Left cardiac atrium (tissue), 4 donors: ENCODE data around the gene ATG2B. TPM values are rescaled to one million over a fixed set of nuclear protein-coding genes. Genes with fewer than 3 reads are reported as not detected.
A peak's percentile ranks its signal among the peaks of the same experiment; 100 is the strongest.

Experiments
- ATAC-seq, 2 donors: fragments of 200-7000 bp; cut with Tn5 transposase; one replicate each; pipeline ENCODE4 v1.9.1; 2020; ENCODE audit warnings: mild to moderate bottlenecking in 2 of 2, moderate library complexity in 2 of 2
- DNase-seq: peaks from one replicate; pipeline ENCODE4 v3.0.0-alpha.2; 2020
- intact Hi-C, 2 donors: fragments of 100-400 bp; cut with DNase I; formaldehyde crosslinking; loops; one replicate each; pipeline versions ENCODE4 v1.14.1 to v1.15.1; 2022 to 2023
- total RNA-seq, 2 donors: library from RNA; stranded (reverse); fragmentation: NEBNext Ultra II Directional; extraction: Animal tissue kit (Norgen Biotek cat#: 25700); gene quantifications; one replicate each; pipeline ENCODE4 v1.2.1, GENCODE V29; 2021
- donor health status: DM: no; HTN: yes; CAD: no.
- donor health status: DM: no; HTN: yes; CAD: no; lungs with severe emphysema.
- donor health status: DM: yes; HTN: yes; CAD: no.
- donor health status: Dilated cardiomyopathy.

Gene ATG2B
- total RNA-seq, 2 donors from 2014 or later, result 12.4 to 13.3 TPM

DNA sequence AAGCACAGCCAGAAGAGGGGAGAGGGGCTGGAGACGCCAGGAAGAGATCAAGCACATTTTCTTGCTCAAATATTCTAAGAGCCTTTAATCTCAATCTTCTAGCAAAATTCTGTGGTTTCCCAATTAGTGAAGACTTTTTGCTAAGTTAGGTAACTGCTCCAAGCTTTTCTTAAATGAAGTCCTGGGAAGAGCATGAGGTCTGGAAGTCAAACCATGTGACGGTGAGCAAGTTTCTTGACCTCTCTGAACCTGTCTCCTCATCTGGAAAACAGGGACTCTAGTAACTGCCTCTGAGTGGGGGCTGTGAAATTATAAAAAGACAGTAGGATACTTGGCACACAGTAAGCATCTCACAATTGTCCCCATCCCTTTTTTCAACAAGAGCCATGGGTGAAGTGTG lies 83.0 kb downstream of the ATG2B start:
- no peak for ATAC-seq
- no peak for DNase-seq
- intact Hi-C loops, result loop anchor here (5.0 to 10.0 kb wide), 2 partner anchors 142 to 145 kb away; no protein-coding TSS in a partner anchor

DNA sequence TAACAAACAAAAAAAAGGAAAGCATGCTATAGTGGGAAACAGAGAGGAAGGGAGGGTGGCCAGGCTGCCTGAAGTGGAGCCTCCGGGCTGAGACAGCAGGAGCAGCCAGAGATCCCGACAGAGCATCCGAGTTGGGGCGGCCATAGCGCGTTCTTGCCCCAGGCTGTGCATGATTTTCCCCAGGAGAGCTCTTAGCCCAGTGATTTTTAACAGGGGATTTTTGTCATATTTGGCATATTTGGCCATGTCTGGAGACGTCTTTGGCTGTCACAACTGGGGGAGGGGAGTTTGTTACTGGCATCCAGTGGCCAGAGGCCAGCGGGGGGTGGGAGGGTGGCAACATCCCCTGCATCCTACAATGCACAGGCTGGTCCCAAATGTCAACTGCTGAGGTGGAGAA lies 83.6 kb downstream of the ATG2B start:
- no peak for ATAC-seq
- no peak for DNase-seq
- intact Hi-C loops, result loop anchor here in 1 of 2 donors (10.0 kb wide), 2 partner anchors 285 to 715 kb away; no protein-coding TSS in a partner anchor

DNA sequence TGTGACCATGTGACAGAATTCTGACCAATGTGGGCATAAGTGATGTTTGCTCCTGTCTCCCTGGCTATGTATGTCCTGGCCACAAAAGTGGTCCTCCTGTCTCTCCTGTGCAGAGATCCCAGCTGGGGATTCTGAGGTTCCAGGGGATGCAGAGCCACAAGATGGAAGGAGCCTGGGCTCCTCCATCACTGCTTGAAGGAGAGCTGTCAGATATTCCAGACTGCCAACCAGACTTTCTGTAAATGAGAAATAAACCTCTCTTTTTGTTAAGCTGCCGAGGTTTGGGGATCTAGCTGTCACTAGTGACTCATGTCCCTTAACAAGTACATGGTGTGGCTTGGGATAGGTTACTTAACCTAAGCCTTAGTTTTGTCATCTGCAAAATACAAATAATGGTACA lies 85.3 kb downstream of the ATG2B start:
- intact Hi-C loops, result loop anchor here in 1 of 2 donors (10.0 kb wide), 2 partner anchors 283 to 713 kb away; no protein-coding TSS in a partner anchor
- ATAC-seq (no peak), DNase-seq (no peak)

DNA sequence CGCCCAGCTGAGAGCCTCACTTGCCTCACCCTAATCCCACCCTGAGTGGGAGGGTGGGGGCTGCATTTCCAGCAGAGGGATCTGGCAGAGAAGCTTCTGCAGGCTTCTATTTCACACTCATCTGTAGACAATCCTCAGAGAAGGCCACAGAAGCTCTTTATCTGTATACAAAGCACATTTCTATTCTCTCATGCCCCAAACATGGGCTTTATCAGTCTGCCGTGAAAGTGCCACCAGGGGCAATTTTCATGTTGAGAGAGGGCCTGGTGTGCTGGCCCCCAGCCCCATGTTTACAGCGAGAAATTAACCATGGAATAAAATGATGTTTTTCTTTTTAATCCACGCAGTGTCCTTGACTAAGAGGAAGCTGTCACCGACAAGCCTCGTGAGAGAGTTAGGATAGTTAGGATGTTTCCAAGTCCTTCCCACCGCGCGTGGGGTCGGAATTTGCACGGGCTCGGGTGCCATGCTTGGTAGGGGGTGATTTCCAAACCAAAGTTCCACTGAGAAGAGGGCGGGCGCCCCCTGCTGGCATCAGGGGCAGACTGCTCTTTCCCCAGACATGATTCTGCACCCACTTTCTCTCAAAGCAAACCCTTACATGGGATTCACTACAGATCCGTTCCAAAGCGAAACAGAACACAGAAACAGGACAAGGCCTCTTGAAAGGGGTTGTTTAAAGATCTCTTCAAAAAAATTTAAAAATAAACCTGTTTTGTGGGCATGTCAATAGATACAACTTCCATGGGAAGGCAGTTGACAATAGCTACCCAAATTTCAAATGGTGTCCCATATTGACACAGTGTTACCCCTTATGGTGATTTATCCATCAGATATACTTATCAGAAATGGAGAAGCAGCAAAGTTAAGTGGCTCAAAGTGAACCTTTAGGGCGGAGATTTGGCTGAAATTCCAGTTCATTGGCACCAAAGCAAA lies 87.7 kb downstream of the ATG2B start:
- ATAC-seq (peak; percentile 43 to 64), DNase-seq (peak; percentile 74)
- intact Hi-C loops, result loop anchor here (1.0 to 10.0 kb wide), 4 partner anchors 175 to 711 kb away; no protein-coding TSS in a partner anchor

DNA sequence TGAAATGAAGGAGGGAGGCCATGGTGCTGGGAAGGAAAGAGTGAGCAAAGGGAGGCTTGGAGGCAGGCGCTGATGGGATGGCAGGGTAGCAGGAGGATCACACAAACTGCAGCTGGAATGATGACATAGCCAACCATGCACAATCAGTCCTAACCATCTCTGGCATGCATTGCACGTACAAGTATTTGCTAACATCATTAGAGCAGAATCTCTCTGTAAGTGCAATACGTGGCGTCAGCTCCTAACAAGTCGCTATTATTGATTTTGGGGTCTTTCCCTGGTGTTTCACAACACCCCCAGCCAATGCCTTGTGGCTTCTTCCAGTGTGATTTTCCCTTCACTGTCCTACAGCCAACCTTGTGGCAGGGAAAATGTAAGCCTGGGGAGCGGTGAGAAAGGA lies 88.6 kb downstream of the ATG2B start:
- no peak for ATAC-seq
- no peak for DNase-seq
- intact Hi-C loops, result loop anchor here (2.0 to 10.0 kb wide), 4 partner anchors 174 to 710 kb away; no protein-coding TSS in a partner anchor

DNA sequence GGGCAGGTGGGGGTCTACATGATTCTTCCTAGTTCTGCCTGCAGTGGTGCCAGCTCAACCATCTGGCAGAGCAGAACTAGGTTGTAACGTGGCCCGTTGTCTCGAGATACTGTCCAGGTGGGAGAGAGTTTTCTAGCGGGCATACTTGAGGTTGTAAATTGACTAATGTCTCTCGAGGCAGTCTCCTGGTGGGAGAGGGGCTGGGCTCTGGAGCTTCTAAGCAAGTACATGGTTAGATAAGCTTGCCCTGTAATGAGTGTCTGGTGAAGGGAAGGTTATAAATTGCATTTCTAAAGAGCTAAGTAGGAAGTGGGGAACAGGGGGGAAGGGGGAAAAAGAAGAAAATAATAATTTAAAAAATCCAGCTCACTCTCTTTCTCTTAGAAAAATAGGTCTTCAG lies 89.0 kb downstream of the ATG2B start:
- intact Hi-C loops, result loop anchor here (2.0 to 10.0 kb wide), 4 partner anchors 173 to 709 kb away; no protein-coding TSS in a partner anchor
- ATAC-seq (no peak), DNase-seq (no peak)

DNA sequence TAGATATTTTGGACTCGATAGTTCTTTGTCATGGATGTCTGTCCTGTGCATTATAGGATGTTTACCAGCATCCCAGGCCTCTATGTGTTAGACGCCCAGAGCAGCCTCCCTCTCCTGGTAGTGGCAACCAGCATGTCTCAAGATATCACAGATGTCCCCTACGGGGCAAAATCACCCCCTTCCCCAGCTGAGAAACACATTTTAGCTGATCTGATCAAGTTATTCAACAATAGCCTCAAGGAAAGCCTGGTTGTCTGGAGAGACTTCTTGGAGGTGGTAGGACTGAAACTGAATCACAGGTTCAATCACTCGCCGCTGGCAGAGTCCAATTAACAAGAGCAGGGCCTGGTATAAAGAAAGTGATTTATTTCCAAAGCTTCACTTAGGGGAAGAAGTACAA lies 89.5 kb downstream of the ATG2B start:
- DNase-seq, result no peak
- ATAC-seq, result no peak
- intact Hi-C loops, result loop anchor here (2.0 to 10.0 kb wide), 4 partner anchors 173 to 709 kb away; no protein-coding TSS in a partner anchor

DNA sequence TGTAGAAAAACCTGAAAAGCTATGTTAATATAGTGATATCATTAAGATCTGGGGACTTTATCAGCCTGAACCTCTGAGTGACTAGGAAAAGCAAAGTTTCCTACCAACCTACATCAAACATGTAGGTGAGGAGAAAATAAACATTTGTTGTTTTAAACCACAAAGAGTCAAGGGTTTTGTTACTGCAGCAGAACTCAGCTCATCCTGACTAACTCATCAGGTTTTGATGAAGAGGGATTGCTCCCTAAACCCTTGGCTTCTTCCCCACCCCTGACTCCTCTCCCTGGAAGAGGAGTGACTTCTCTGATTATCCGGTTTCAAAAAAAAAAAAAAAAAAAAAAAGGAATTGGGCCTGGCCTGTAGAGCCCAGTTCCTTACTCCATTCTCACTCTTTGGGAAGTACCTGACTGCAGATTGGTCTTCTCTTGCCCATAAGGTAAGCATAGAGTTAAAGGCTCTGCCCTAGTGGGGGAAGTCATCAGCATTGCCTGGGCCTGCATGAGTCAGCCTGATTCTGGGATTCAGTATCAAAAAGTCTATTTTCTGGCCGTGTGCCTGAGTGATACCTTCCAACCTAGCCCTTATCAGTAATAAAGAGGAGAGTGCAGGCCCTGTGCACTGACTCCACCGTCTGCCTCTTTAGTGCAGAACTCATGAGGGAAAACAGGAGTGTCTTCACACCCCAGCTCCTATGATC lies 90.2 kb downstream of the ATG2B start:
- ATAC-seq (peak; percentile 29 to 77), DNase-seq (no peak)
- intact Hi-C loops, result loop anchor here (5.0 to 10.0 kb wide), 3 partner anchors 276 to 708 kb away; no protein-coding TSS in a partner anchor

DNA sequence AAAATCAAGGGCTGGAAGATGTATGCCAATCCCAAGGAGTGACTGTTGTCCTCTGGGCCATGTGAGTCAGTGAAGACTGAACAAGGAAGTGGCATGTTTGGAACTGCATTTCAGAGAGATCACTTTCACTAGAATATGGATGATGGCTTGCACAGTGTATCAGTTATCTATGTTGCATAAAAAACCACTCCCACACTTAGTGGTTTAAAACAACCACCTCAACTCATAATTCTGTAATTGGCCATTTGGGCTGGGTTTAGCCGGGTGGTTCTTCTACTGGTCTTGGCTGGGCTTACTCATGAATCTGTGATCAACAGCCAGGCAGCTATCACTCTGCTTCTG lies 91.7 kb downstream of the ATG2B start:
- intact Hi-C loops, result loop anchor here (5.0 to 10.0 kb wide), 3 partner anchors 274 to 707 kb away; no protein-coding TSS in a partner anchor
- ATAC-seq (no peak), DNase-seq (no peak)

DNA sequence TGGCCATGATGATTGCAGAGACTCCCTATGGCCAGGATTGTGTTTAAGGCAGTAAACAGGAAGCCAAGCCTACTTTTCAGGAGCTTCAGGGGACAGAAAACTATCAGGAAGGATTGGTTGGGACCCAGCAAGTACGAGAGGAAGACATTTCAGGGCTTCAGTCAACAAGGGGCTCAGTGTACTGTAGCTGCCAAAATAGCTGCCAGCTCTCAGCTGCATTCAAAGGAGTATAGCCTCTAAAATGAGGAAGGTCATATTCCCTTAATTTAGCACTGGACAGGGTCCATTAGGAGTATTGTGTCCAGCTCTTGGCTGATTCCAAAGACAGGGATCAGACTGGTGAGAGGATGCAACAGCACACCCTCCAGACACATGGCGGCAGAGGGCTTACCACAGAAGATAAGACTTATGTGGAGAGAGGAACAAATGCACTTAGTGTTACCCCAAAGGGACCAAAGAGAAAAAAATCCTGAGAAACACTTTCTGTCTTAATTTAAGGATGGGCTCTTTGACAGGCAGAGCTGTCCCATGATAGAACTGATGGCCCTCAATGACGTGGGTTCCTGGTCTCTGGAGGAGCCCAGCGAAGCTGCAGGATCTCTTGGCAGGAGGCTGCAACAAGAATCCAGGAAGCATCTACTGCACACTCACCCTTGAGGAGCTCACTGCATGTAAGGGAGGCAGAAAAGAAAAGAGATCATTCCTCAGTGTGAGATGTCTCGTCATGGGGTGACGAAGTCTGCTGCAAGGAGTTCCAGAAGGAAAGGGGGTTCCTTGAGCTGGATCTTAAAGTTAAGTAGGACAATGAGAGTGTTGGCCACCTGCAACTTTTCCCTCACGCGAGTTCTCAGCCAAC lies 92.3 kb downstream of the ATG2B start:
- no peak for ATAC-seq
- intact Hi-C loops, result loop anchor here (5.0 to 10.0 kb wide), 3 partner anchors 273 to 706 kb away; no protein-coding TSS in a partner anchor
- DNase-seq, result no peak

DNA sequence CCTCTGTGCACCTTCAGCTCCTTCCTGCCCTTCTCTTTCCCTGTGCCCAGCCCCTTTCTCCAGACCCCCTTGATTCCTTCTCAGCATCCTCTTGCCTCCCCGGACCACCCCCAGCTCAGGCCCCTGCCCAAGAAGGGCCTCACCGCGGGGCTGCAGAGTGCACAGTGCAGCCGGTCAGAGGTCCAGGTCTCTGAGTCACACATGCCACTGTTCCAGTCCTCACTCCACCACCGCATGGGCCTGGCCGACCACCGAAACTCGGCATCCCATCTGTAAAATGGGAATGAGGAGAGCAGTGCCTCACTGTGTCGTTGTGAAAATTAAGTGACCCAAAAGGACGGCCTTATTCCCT lies 93.8 kb downstream of the ATG2B start:
- DNase-seq, result no peak
- peak; percentile 21 to 36 for ATAC-seq
- intact Hi-C loops, result no loop called here

DNA sequence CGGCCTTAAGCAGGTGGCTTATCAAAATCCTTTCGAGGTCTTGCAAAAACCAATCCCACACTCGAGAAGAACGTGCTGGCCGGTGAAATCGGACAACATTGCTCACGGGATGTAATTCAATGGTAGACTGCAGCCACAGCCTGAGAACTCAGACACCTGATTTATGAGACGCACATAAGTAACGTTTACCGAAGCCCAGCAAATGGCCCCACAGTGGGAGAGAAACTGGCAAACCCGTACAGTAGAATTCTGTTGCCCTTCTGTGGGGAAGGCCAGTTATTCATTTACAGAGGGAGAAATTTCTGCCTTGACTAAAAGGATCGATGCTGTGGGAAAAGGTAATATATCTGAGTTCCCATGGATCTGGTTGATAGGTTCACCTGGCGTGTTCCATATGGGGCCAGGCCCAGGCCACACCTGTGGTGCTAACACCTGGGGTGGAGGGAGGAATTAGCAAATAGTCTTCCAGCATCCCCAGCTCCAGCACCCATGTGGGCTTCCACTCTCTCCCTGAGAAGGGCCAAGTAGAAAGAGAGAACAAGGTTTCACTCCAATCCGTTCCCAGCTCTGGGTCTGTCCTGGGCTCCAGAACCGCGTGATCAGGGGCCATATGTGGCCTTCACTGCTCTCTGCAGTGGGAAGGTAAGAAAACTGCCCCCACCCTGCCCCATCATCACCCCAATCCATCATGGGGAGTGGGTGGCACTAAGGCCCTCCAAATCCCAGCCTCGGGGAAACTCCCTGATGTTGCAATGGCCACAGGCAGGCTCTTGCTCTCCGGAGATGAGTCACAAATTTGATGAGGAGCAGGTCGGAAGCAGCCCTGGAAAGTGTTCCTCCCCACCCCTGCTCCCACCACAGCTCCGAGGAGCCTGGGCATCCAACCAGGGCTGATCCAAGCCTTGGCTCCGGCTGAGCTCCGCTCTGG lies 94.4 kb downstream of the ATG2B start:
- intact Hi-C loops, result no loop called here
- peak; percentile 52 to 85 for ATAC-seq
- peak; percentile 58 for DNase-seq

DNA sequence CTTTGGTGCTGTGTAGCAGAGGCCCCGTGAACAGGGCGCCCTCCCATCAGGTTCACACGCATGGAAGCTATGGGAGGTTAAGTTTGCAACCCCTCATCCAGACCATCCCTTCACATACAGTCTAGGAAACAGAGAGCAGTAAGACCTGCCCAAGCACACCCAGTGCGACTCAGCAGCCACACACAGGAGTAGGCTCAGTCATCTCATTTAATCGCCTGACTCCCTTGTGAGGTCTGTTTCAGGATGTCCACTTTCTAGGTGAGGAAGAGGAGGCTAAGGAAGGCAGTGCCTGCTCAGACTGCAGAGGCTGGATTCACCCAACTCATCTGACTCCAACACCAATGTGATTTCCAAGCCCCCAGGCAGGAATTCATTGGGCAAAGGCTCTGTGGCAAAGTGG lies 95.2 kb downstream of the ATG2B start:
- intact Hi-C loops, result no loop called here
- ATAC-seq, result no peak

DNA sequence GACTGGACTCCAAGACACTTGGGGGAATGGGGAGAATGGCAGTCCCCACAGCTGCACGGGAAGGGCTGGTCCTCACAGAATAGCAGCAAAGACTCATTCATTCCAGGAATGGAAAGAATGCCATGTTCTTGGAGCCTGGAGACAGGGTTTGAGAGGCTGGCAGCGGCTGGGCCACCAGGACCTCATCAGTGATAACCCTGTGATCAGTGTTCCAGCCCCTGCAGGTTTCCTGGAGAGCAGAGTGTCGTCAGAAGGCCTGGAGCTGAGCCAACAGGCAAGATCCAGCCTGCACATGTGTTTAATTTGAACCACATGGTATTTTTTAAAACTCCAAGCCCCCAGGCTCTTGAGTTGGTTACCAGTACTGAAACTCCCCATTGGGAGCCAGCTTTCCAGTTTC lies 95.8 kb downstream of the ATG2B start:
- DNase-seq, result no peak
- intact Hi-C loops, result no loop called here
- no peak for ATAC-seq

More for the DNA sequence above, 95.2 kb downstream of the ATG2B start:
- DNase-seq, result no peak

DNA sequence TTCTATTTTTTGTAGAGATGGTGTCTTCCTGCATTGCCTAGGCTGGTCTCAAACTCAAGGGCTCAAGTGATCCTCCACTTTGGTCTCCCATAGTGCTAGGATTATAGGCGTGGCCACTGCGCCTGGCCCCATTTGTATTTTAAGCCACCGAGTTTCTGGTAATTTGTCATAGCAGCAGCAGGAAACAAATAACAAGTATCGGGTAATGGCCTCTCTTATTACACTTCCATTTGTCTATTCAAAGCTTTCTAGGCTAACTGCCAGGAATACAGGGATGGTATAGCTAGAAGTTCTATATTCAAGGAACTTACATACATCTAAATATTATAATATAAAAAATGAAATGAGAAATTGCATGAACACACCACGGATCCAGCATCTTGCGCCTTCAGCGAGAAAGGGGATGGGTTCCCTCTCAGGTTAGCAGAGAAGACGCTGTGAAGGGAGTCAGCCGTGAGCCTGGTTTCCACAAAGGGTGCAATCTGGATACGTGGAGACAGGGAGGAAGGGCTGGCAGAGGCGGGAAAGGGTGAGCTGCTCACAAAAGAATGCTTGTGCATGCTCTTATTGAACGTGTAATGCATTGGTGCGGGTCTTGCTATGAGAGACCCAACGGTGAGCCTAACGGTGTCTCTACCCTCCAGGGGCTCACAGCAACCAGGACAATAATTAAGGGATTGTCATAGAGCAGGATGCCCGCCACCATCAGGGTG lies 97.6 kb downstream of the ATG2B start:
- DNase-seq (no peak), ATAC-seq (no peak)
- intact Hi-C loops, result no loop called here

DNA sequence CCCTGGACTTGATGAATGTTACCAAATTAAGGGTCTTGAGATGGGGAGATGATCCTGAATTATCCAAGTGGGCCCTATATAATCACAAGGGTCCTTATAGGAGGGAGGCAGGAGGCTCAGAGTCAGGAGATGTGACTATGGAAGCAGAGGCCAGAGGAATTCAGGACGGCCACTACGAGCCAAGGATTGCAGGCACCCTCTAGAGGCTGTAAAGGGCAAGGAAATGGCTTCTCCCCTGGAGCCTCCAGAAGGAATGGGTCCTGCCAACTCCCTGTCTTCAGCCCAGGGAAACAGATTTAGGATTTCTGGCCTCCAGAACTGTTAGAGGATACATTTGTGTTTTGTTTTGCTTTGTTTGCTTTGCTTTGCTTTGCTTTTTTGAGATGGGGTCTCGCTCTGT lies 98.3 kb downstream of the ATG2B start:
- no peak for ATAC-seq
- DNase-seq, result no peak
- intact Hi-C loops, result no loop called here

DNA sequence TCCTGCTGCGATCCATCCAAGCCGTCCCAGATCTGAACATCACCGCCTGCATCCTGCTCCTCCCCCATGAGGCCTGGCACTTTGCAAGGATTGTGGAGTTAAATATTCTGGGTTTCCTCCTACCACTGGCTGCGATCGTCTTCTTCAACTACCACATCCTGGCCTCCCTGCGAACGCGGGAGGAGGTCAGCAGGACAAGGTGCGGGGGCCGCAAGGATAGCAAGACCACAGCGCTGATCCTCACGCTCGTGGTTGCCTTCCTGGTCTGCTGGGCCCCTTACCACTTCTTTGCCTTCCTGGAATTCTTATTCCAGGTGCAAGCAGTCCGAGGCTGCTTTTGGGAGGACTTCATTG lies 99.0 kb downstream of the ATG2B start:
- DNase-seq (no peak), ATAC-seq (no peak)
- intact Hi-C loops, result no loop called here
